GM06990 (cell line): Measurements from ENCODE around the gene GARIN6.
"Not testable (repeated sequence)": the region's sequence is repeated elsewhere in the genome, so short reads cannot be mapped to it uniquely, and the experiment has no call there.

Experiments
- DNase-seq: peaks from one replicate; pipeline ENCODE4 v3.0.0-alpha.2; 2011; ENCODE audit not compliant: insufficient read length; ENCODE audit errors: extremely low read depth
- H3K27me3 ChIP-seq: replicated peaks from 2 replicates; pipeline ENCODE4 v1.6.0; 2011; ENCODE audit warnings: low read length; ENCODE audit not compliant: control insufficient read depth, insufficient read depth
- H3K36me3 ChIP-seq: 2 replicates; pipeline ENCODE4 v1.5.1; 2011; ENCODE audit warnings: low read length; ENCODE audit not compliant: control insufficient read depth, insufficient read depth
- H3K4me3 ChIP-seq: replicated peaks from 2 replicates; pipeline ENCODE4 v1.5.1; 2011; ENCODE audit warnings: low read depth, mild to moderate bottlenecking, control low read depth, low read length
- CTCF ChIP-seq: IDR thresholded peaks from 2 replicates; pipeline ENCODE4 v1.5.1; 2011; ENCODE audit warnings: low read length, control low read depth, mild to moderate bottlenecking, inconsistent platforms; ENCODE audit not compliant: insufficient read depth, poor library complexity, severe bottlenecking

Gene GARIN6

GRCh38 chr12:99618657-99619056, 28.9 kb upstream of the GARIN6 start:
- H3K4me3 ChIP-seq = no peak overlapping the region
- no peak for TF ChIP-seq CTCF
- DNase-seq = no peak
- no peaks in the 10 kb centered on the region for H3K27me3 ChIP-seq
- no peaks in the 10 kb centered on the region for H3K36me3 ChIP-seq

- no peak for DNase-seq
- Histone ChIP-seq H3K4me3 (no peak overlapping the region), H3K27me3 (no peaks in the 10 kb centered on the region), H3K36me3 (no peaks in the 10 kb centered on the region)
- peak; percentile 82 for TF ChIP-seq CTCF
These were observed 28.0 kb upstream of the GARIN6 start for GRCh38 chr12:99619389-99620158.

DNA sequence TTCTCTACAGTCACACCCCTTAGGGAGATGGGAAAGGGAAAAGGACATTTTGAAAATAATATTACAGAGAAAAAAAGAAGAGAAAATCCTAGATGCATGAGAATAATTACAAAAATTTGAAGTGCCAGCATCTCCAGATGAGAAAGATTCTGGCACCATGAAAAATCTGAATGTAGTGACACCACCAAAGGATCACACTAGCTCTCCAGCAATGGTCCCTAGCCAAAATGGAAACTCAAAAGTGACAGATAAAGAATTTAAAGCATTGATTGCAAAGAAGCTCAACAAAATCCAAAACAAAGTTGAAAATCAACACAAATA, 27.4 kb upstream of the GARIN6 start:
- DNase-seq = no peak
- Histone ChIP-seq H3K36me3 (no peaks in the 10 kb centered on the region), H3K27me3 (no peaks in the 10 kb centered on the region), H3K4me3 (no peak overlapping the region)
- TF ChIP-seq CTCF = no peak

GRCh38 chr12:99624591-99624990, 23.0 kb upstream of the GARIN6 start:
- not testable (repeated sequence) for H3K27me3 ChIP-seq, H3K4me3 ChIP-seq, H3K36me3 ChIP-seq, DNase-seq

DNA sequence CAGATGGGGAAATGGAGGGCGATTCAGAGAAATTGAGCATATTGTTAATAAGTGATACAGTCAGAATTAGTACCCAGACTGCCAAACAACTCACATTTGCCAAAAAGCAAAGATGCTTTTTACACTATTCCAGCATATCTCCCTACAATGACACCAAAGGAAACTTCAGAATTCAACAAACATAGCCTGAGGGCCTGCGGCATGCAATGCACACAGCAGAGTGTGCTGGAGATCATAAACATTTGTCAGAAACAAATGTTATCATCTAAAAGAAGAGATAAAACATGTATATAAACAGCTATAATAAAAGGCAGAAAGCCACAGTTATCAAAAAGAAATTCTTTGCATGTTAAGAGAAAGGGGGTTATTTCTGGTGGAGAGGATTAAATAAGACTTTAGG, 20.1 kb upstream of the GARIN6 start:
- no peaks in the 10 kb centered on the region for H3K27me3 ChIP-seq
- DNase-seq = no peak
- TF ChIP-seq CTCF = no peak
- no peak overlapping the region for H3K4me3 ChIP-seq
- no peaks in the 10 kb centered on the region for H3K36me3 ChIP-seq

DNA sequence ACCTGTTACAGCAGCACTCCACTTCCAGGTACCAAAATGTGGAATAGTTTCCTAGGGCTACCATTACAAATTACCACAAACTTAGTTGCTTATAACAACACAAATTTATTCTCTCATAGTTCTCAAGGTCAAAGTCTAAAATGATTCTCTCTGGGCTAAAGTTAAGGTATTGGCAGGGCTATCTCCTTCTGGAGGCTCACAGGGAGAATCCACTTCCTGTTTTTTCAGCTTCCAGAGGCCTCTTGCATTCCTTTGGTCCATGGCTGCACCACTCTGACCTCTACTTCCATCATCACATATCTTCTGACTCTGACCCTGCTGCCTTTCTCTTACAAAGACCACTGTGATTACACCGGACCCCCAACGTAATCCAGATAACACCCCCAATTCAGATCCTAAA, 2.9 kb upstream of the GARIN6 start:
- H3K36me3 ChIP-seq = no peaks in the 10 kb centered on the region
- H3K27me3 ChIP-seq = no peaks in the 10 kb centered on the region
- TF ChIP-seq CTCF = no peak
- H3K4me3 ChIP-seq = no peak overlapping the region
- DNase-seq = no peak
